Measurements from ENCODE around the gene FBXW12. TPM values are rescaled to one million over a fixed set of nuclear protein-coding genes. Genes with fewer than 3 reads are reported as not detected.

FBXW12 gene
- total RNA-seq, 1 donor from 2014 or later, result not detected

- H3K9me3 ChIP-seq, result no peaks in the 10 kb centered on the region
- no peak for DNase-seq (ENCODE audit: extremely low spot score in 2 of 2)
- peaks cover 83% of the 10 kb centered on the region for H3K4me1 ChIP-seq
- H3K27me3 ChIP-seq, result no peaks in the 10 kb centered on the region
- intact Hi-C loops (cut with DNase I), result loop anchor here (10.0 kb wide), 1 partner anchor 157 kb away; no protein-coding TSS in a partner anchor
- TF ChIP-seq POLR2A (IDR thresholded peaks at IDR 0.05) (no peak), POLR2AphosphoS5 (IDR thresholded peaks at IDR 0.05; ENCODE audit: insufficient read depth in 1 of 2, low read depth in 1 of 2) (no peak), CTCF (IDR thresholded peaks at IDR 0.05) (no peak)
- H3K4me3 ChIP-seq, result no peak overlapping the region
- no peaks in the 10 kb centered on the region for H3K36me3 ChIP-seq
- peak overlapping the region; percentile 85 for H3K27ac ChIP-seq
Measured at GRCh38 chr3:48431224-48432029, 59.4 kb downstream of the FBXW12 start.

GRCh38 chr3:48432411-48433371 is 60.7 kb downstream of the FBXW12 start:
- Histone ChIP-seq H3K27ac (peak overlapping the region; percentile 85), H3K9me3 (no peaks in the 10 kb centered on the region), H3K36me3 (no peaks in the 10 kb centered on the region), H3K4me3 (peak overlapping the region in 1 of 2 donors; percentile 22), H3K27me3 (no peaks in the 10 kb centered on the region), H3K4me1 (peaks cover 71% of the 10 kb centered on the region)
- intact Hi-C loops (cut with DNase I), result loop anchor here (10.0 kb wide), 1 partner anchor 158 kb away; no protein-coding TSS in a partner anchor
- DNase-seq (ENCODE audit: extremely low spot score in 2 of 2), result no peak
- TF ChIP-seq POLR2A (IDR thresholded peaks at IDR 0.05), result no peak
- TF ChIP-seq POLR2AphosphoS5 (IDR thresholded peaks at IDR 0.05; ENCODE audit: insufficient read depth in 1 of 2, low read depth in 1 of 2), result peak; percentile 52 to 60

GRCh38 chr3:48433472-48434118 is 61.6 kb downstream of the FBXW12 start:
- peak overlapping the region; percentile 85 for H3K27ac ChIP-seq
- H3K4me1 ChIP-seq, result peaks cover 62% of the 10 kb centered on the region
- TF ChIP-seq CTCF (IDR thresholded peaks at IDR 0.05), result no peak
- peak in 1 of 2 donors; percentile 62 for TF ChIP-seq POLR2AphosphoS5 (IDR thresholded peaks at IDR 0.05; ENCODE audit: insufficient read depth in 1 of 2, low read depth in 1 of 2)
- no peak for TF ChIP-seq POLR2A (IDR thresholded peaks at IDR 0.05)
- no peak for DNase-seq (ENCODE audit: extremely low spot score in 2 of 2)
- H3K27me3 ChIP-seq, result no peaks in the 10 kb centered on the region
- intact Hi-C loops (cut with DNase I), result loop anchor here (10.0 kb wide), 1 partner anchor 159 kb away; no protein-coding TSS in a partner anchor
- peak overlapping the region in 1 of 2 donors; percentile 22 for H3K4me3 ChIP-seq
- H3K36me3 ChIP-seq, result no peaks in the 10 kb centered on the region
- no peaks in the 10 kb centered on the region for H3K9me3 ChIP-seq

- Histone ChIP-seq H3K4me3 (no peak overlapping the region), H3K36me3 (no peaks in the 10 kb centered on the region), H3K27me3 (no peaks in the 10 kb centered on the region), H3K9me3 (no peaks in the 10 kb centered on the region), H3K27ac (peak overlapping the region; percentile 85), H3K4me1 (peaks cover 68% of the 10 kb centered on the region)
- TF ChIP-seq POLR2AphosphoS5 (IDR thresholded peaks at IDR 0.05; ENCODE audit: insufficient read depth in 1 of 2, low read depth in 1 of 2), result no peak
- no peak for TF ChIP-seq CTCF (IDR thresholded peaks at IDR 0.05)
- no peak for TF ChIP-seq POLR2A (IDR thresholded peaks at IDR 0.05)
- DNase-seq (ENCODE audit: extremely low spot score in 2 of 2), result no peak
- intact Hi-C loops (cut with DNase I), result loop anchor here (5.0 to 10.0 kb wide), 2 partner anchors 32 to 160 kb away; no protein-coding TSS in a partner anchor
Measured at GRCh38 chr3:48434591-48435222, 62.7 kb downstream of the FBXW12 start.
